Stimulated activated naive CD8-positive, alpha-beta T cell treated with anti-CD3 and anti-CD28 coated beads, Interleukin-15, Interleukin-2, amounts not matched to agents 100 ng/mL and 50 ng/mL, for 24 hours (primary cell): ENCODE results near the gene UTP4.

ENCODE experiments used
- H3K27ac Mint-ChIP-seq: one replicate; pipeline ENCODE4 v1.8.0; 2021; ENCODE audit warnings: mild to moderate bottlenecking, mixed read lengths
- H3K27me3 Mint-ChIP-seq: one replicate; pipeline ENCODE4 v1.8.0; 2021; ENCODE audit warnings: mixed read lengths
- H3K36me3 Mint-ChIP-seq: one replicate; pipeline ENCODE4 v1.8.0; 2021; ENCODE audit warnings: low read depth, mixed read lengths
- H3K4me1 Mint-ChIP-seq: one replicate; pipeline ENCODE4 v1.8.0; 2021; ENCODE audit warnings: low read depth, mixed read lengths
- H3K4me3 Mint-ChIP-seq: one replicate; pipeline ENCODE4 v1.8.0; 2021; ENCODE audit warnings: mild to moderate bottlenecking, mixed read lengths
- H3K9me3 Mint-ChIP-seq: one replicate; pipeline ENCODE4 v1.8.0; 2021; ENCODE audit warnings: mixed read lengths

The UTP4 gene

GRCh38 chr16:69107316-69107962 is 25.0 kb upstream of the UTP4 start:
- Mint-ChIP-seq H3K9me3 (no peaks in the 10 kb centered on the region), H3K36me3 (peaks cover 12% of the 10 kb centered on the region), H3K27ac (no peak overlapping the region), H3K4me1 (peaks cover 23% of the 10 kb centered on the region), H3K4me3 (peak overlapping the region; percentile 32), H3K27me3 (peaks cover 32% of the 10 kb centered on the region)

- peaks cover 16% of the 10 kb centered on the region for H3K36me3 Mint-ChIP-seq
- peaks cover 26% of the 10 kb centered on the region for H3K27me3 Mint-ChIP-seq
- H3K4me1 Mint-ChIP-seq, result peaks cover 23% of the 10 kb centered on the region
- no peak overlapping the region for H3K27ac Mint-ChIP-seq
- no peaks in the 10 kb centered on the region for H3K9me3 Mint-ChIP-seq
- H3K4me3 Mint-ChIP-seq, result no peak overlapping the region
These were observed 24.2 kb upstream of the UTP4 start for GRCh38 chr16:69108064-69108904.

- H3K27ac Mint-ChIP-seq, result no peak overlapping the region
- no peak overlapping the region for H3K4me3 Mint-ChIP-seq
- peaks cover 26% of the 10 kb centered on the region for H3K27me3 Mint-ChIP-seq
These were observed 23.6 kb upstream of the UTP4 start for GRCh38 chr16:69108905-69109252.

GRCh38 chr16:69109486-69110270 is 22.8 kb upstream of the UTP4 start:
- Mint-ChIP-seq H3K27me3 (peaks cover 24% of the 10 kb centered on the region), H3K36me3 (peaks cover 18% of the 10 kb centered on the region), H3K4me1 (peaks cover 21% of the 10 kb centered on the region), H3K4me3 (no peak overlapping the region), H3K9me3 (no peaks in the 10 kb centered on the region), H3K27ac (no peak overlapping the region)

More at GRCh38 chr16:69108905-69109252, 23.6 kb upstream of the UTP4 start:
- Mint-ChIP-seq H3K4me1 (peaks cover 23% of the 10 kb centered on the region), H3K36me3 (peaks cover 16% of the 10 kb centered on the region), H3K9me3 (no peaks in the 10 kb centered on the region)

GRCh38 chr16:69110406-69110805 is 22.0 kb upstream of the UTP4 start:
- Mint-ChIP-seq H3K4me1 (peaks cover 17% of the 10 kb centered on the region), H3K9me3 (no peaks in the 10 kb centered on the region), H3K27ac (no peak overlapping the region), H3K27me3 (peaks cover 18% of the 10 kb centered on the region), H3K36me3 (peaks cover 23% of the 10 kb centered on the region), H3K4me3 (no peak overlapping the region)

GRCh38 chr16:69111216-69111875 is 21.1 kb upstream of the UTP4 start:
- H3K36me3 Mint-ChIP-seq, result peaks cover 23% of the 10 kb centered on the region

GRCh38 chr16:69111876-69112230 is 20.6 kb upstream of the UTP4 start:
- H3K36me3 Mint-ChIP-seq, result peaks cover 23% of the 10 kb centered on the region

More at GRCh38 chr16:69111216-69111875, 21.1 kb upstream of the UTP4 start:
- H3K9me3 Mint-ChIP-seq, result no peaks in the 10 kb centered on the region
- H3K27me3 Mint-ChIP-seq, result peaks cover 14% of the 10 kb centered on the region
- H3K4me3 Mint-ChIP-seq, result no peak overlapping the region
- no peak overlapping the region for H3K27ac Mint-ChIP-seq
- peaks cover 12% of the 10 kb centered on the region for H3K4me1 Mint-ChIP-seq

GRCh38 chr16:69112285-69113129 is 19.9 kb upstream of the UTP4 start:
- H3K4me3 Mint-ChIP-seq, result no peak overlapping the region
- peaks cover 5% of the 10 kb centered on the region for H3K4me1 Mint-ChIP-seq

More at GRCh38 chr16:69111876-69112230, 20.6 kb upstream of the UTP4 start:
- Mint-ChIP-seq H3K27ac (no peak overlapping the region), H3K9me3 (no peaks in the 10 kb centered on the region), H3K4me3 (no peak overlapping the region), H3K4me1 (peaks cover 10% of the 10 kb centered on the region), H3K27me3 (peaks cover 12% of the 10 kb centered on the region)

GRCh38 chr16:69113216-69113615 is 19.2 kb upstream of the UTP4 start:
- Mint-ChIP-seq H3K9me3 (no peaks in the 10 kb centered on the region), H3K36me3 (peaks cover 31% of the 10 kb centered on the region), H3K4me3 (no peak overlapping the region), H3K27me3 (peaks cover 1% of the 10 kb centered on the region), H3K27ac (no peak overlapping the region), H3K4me1 (no peaks in the 10 kb centered on the region)

More at GRCh38 chr16:69112285-69113129, 19.9 kb upstream of the UTP4 start:
- H3K27ac Mint-ChIP-seq, result no peak overlapping the region
- H3K27me3 Mint-ChIP-seq, result peaks cover 7% of the 10 kb centered on the region
- H3K9me3 Mint-ChIP-seq, result no peaks in the 10 kb centered on the region
- H3K36me3 Mint-ChIP-seq, result peaks cover 24% of the 10 kb centered on the region

GRCh38 chr16:69114346-69114975 is 18.0 kb upstream of the UTP4 start:
- Mint-ChIP-seq H3K4me3 (no peak overlapping the region), H3K27me3 (no peaks in the 10 kb centered on the region), H3K4me1 (no peaks in the 10 kb centered on the region), H3K36me3 (peaks cover 32% of the 10 kb centered on the region), H3K9me3 (no peaks in the 10 kb centered on the region), H3K27ac (no peak overlapping the region)

GRCh38 chr16:69114976-69115355 is 17.5 kb upstream of the UTP4 start:
- Mint-ChIP-seq H3K36me3 (peaks cover 30% of the 10 kb centered on the region), H3K27me3 (no peaks in the 10 kb centered on the region), H3K4me3 (no peak overlapping the region), H3K27ac (no peak overlapping the region), H3K9me3 (no peaks in the 10 kb centered on the region), H3K4me1 (no peaks in the 10 kb centered on the region)

GRCh38 chr16:69115361-69115760 is 17.1 kb upstream of the UTP4 start:
- Mint-ChIP-seq H3K4me1 (no peaks in the 10 kb centered on the region), H3K4me3 (no peak overlapping the region), H3K27ac (no peak overlapping the region), H3K36me3 (peaks cover 33% of the 10 kb centered on the region), H3K27me3 (no peaks in the 10 kb centered on the region), H3K9me3 (no peaks in the 10 kb centered on the region)

GRCh38 chr16:69115837-69116236 is 16.6 kb upstream of the UTP4 start:
- Mint-ChIP-seq H3K27ac (no peak overlapping the region), H3K36me3 (peaks cover 34% of the 10 kb centered on the region), H3K4me1 (no peaks in the 10 kb centered on the region), H3K4me3 (no peak overlapping the region), H3K27me3 (no peaks in the 10 kb centered on the region), H3K9me3 (no peaks in the 10 kb centered on the region)
